ENCODE results near the gene NEK2. TPM values are rescaled to one million over a fixed set of nuclear protein-coding genes. Genes with fewer than 3 reads are reported as not detected.

The NEK2 gene
- total RNA-seq, 1 donor from 2014 or later, result 28.0 TPM

DNA sequence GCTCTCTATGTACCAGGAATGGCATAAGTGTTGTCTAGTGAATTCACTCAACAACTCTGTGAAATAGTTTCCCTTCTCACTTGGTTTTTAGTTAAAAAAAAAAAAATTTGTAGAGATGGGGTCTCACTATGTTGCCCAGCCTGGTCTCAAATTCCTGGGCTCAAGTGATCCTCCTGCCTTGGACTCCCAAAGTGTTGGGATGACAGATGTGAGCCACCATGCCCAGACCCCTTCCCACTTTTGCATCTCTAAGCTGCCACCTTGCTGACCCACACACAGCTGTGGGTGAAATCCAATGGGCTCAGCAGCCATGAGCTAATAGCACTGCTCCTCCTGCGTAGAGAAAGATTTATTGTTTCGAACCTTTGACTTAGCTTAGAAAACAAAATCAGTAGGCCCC, 33.5 kb downstream of the NEK2 start:
- no peak overlapping the region for H3K4me3 ChIP-seq (ENCODE audit: low read depth, low read length)
- TF ChIP-seq, protein P1, sequence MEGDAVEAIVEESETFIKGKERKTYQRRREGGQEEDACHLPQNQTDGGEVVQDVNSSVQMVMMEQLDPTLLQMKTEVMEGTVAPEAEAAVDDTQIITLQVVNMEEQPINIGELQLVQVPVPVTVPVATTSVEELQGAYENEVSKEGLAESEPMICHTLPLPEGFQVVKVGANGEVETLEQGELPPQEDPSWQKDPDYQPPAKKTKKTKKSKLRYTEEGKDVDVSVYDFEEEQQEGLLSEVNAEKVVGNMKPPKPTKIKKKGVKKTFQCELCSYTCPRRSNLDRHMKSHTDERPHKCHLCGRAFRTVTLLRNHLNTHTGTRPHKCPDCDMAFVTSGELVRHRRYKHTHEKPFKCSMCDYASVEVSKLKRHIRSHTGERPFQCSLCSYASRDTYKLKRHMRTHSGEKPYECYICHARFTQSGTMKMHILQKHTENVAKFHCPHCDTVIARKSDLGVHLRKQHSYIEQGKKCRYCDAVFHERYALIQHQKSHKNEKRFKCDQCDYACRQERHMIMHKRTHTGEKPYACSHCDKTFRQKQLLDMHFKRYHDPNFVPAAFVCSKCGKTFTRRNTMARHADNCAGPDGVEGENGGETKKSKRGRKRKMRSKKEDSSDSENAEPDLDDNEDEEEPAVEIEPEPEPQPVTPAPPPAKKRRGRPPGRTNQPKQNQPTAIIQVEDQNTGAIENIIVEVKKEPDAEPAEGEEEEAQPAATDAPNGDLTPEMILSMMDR (conservative IDR thresholded peaks at IDR 0.05; ENCODE audit: low read depth, low read length), result no peak
- no peak for DNase-seq (ENCODE audit: low read depth)

DNA sequence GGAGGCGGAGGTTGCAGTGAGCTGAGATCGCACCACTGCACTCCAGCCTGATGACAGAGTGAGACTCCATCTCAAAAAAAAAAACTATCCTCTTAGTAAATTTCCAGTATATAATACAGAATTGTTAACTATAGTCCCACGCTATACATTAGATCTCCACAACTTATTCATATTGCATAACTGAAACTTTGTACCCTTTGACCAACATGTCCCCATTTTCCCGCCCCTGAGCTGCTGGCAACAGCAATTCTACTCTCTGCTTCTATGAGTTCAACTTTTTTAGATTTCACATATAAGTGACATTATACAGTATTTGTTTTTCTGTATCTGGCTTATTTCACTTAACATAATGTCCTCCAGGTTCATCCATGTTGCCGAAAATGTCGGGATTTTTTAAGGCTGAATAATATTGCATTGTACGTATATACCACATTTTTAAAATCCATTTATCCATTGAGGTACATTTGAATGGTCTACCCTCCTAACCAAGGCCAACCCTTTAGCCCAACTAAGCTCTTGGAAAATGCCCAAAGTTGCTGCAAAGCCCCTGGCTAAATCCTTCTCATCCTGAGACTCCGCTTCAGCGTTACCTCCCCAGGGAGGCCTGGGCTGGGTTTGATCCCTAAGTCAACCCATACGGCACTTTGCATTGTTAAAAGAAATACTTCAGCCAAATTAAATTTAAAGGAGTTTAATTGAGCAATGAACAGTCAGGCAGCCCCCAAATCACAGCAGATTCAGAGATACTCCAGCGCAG, 34.2 kb downstream of the NEK2 start:
- no peak for DNase-seq (ENCODE audit: low read depth)
- TF ChIP-seq, protein P1 (conservative IDR thresholded peaks at IDR 0.05; ENCODE audit: low read depth, low read length), result no peak
- H3K4me3 ChIP-seq (ENCODE audit: low read depth, low read length), result no peak overlapping the region

DNA sequence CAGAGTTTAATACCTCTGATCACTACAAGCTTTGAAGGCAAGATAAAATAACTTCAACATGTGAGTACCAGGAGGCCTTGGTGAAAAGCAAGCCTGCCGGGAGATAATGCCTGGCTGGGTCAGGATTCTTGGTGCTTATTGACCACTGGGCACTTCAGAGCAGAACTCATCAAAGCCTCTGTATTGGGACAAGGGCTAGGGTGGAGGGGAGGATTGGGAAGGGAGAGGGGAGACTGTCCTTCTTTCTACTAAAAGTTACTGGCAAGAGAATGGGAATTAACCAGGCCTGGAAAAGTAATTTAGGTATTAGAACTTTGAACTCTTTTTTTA, 35.2 kb downstream of the NEK2 start:
- peak overlapping the region; percentile 50 for H3K4me3 ChIP-seq (ENCODE audit: low read depth, low read length)
- TF ChIP-seq, protein P1 (conservative IDR thresholded peaks at IDR 0.05; ENCODE audit: low read depth, low read length), result no peak
- no peak for DNase-seq (ENCODE audit: low read depth)

DNA sequence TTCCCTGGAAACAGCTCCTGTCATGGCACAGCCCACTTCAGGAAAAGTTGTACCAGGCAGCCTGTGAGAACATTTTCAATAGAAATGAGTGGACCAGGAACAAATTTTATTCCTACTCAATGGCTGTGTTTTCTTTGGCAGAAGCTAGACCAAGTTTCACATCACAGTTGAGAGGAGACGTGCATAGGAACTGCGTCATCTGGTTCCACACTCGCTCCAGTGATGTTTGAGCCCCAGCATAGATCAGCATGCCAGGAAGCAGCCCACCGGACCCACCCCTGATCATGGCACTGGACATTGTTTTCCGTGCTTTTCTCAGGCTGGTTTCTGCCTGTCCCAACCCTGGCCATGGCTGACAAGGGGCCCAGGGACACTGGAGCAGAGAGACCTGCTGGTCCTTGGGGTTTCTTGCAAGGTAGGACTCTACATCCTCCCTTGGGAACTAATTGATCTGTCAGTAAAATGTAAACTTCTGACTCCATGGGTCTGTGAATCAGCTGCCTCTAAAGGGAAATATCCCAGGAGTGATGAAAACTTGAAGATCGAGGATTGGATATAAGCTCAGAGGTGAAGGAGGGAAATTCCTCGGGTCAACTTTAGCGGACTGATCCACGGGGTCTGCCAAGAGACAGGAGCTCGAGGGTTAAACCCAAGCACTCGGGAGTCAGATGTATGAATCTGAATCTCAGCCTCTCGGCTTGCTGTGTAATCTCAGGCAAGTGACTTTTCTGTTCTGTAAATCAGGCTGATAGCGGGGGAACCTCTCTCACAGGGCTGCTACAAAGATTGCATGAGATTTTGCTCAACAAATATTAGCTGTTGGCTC, 35.7 kb downstream of the NEK2 start:
- TF ChIP-seq, protein P1 (conservative IDR thresholded peaks at IDR 0.05; ENCODE audit: low read depth, low read length), result no peak
- DNase-seq (ENCODE audit: low read depth), result peak; percentile 90
- H3K4me3 ChIP-seq (ENCODE audit: low read depth, low read length), result peak overlapping the region; percentile 50

DNA sequence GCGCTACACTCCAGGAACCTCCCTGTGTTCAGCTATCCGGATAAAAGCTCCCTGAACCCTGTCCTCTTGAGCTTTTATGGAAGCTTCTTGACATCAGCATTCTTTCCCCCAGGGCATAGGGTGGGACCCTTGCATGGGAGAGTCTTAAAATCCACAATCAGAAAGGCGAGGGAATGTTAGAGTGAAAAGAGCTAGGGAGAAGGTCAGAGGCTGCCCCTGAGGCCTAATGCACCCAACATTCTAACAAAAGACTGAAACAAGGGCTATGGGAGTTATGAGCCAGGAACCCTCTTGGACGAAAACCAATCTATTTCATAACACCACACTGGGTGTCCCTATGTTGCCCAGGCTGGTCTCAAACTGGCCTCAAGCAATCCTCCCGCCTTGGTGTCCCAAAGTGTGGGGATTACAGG, 36.7 kb downstream of the NEK2 start:
- no peak overlapping the region for H3K4me3 ChIP-seq (ENCODE audit: low read depth, low read length)
- no peak for DNase-seq (ENCODE audit: low read depth)
- TF ChIP-seq, protein P1 (conservative IDR thresholded peaks at IDR 0.05; ENCODE audit: low read depth, low read length), result no peak

DNA sequence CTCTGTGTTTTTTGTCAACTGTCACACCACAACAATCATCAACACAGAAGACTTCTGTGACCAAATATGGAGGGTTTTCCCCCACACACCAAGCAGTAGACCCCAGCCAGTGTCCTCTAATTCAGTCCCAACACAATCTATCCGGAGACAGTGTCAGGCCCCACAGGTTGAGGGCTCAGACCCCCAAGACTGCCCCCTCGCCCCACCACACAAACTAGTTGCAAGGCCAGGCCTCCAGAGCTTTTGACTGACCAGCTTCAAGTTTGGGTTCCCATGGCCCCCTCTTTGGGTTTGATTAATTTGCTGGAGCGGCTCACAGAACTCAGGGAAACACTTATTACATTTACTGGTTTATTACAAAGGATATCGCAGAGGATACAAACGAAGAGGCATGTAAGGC, 37.2 kb downstream of the NEK2 start:
- no peak for DNase-seq (ENCODE audit: low read depth)
- H3K4me3 ChIP-seq (ENCODE audit: low read depth, low read length), result no peak overlapping the region
- TF ChIP-seq, protein P1 (conservative IDR thresholded peaks at IDR 0.05; ENCODE audit: low read depth, low read length), result no peak
